Natural killer cell (primary cell): ENCODE measurements around the gene ARCN1. TPM values are rescaled to one million over a fixed set of nuclear protein-coding genes. Genes with fewer than 3 reads are reported as not detected.

Experiments used
- total RNA-seq, 4 donors: library from RNA; stranded (reverse); fragments of 120-200 nt in 1 of 4; gene quantifications; one replicate each; pipeline versions ENCODE4 v1.2.3 to v1.2.4, GENCODE V29; 2013 to 2022

ARCN1 gene
- total RNA-seq, 3 donors from 2014 or later (not counting 1 experiment from before 2014, with no cell fraction given) = 72.9 to 88.6 (median 88.4) TPM

Other genes starting within 250 kb of the ARCN1 start
- gene CD3D, start 229.7 kb upstream of the ARCN1 start, total RNA-seq = 10 to 100 TPM; 11.6 to 84.1 (median 12.0) TPM
- 10 to 100 TPM in 1 of 3 donors, 1 to 10 TPM in 2; 7.6 to 52.1 (median 8.2) TPM for gene CD3G, start 228.1 kb upstream of the ARCN1 start, total RNA-seq
- gene UBE4A, start 212.8 kb upstream of the ARCN1 start, total RNA-seq = 10 to 100 TPM; 35.1 to 43.9 (median 37.0) TPM
- gene ATP5MG, start 170.8 kb upstream of the ARCN1 start, total RNA-seq = 100 to 1,000 TPM in 2 of 3 donors, 10 to 100 TPM in 1; 90.3 to 135 (median 107) TPM
- gene KMT2A, start 135.9 kb upstream of the ARCN1 start, total RNA-seq = 100 to 1,000 TPM; 146 to 176 (median 157) TPM
- gene TTC36, start 44.9 kb upstream of the ARCN1 start, total RNA-seq = under 1 TPM in 1 of 3 donors, not detected in 2; 0.43 TPM
- 10 to 100 TPM in 1 of 3 donors, 1 to 10 TPM in 2; 4.1 to 11.0 (median 9.3) TPM for gene TMEM25, start 41.2 kb upstream of the ARCN1 start, total RNA-seq
- 1 to 10 TPM; 7.2 to 9.8 (median 8.1) TPM for gene IFT46, start 6.5 kb upstream of the ARCN1 start, total RNA-seq
- gene PHLDB1, start 35.2 kb downstream of the ARCN1 start, total RNA-seq = 1 to 10 TPM in 1 of 3 donors, under 1 TPM in 2; 0.75 to 1.1 (median 0.95) TPM
- gene TREH, start 107.2 kb downstream of the ARCN1 start, total RNA-seq = not detected
- 100 to 1,000 TPM; 350 to 369 (median 364) TPM for gene DDX6, start 218.8 kb downstream of the ARCN1 start, total RNA-seq